Measurements from ENCODE around the gene BCAM. TPM values are rescaled to one million over a fixed set of nuclear protein-coding genes. Genes with fewer than 3 reads are reported as not detected.
"Not testable (repeated sequence)": the region's sequence is repeated elsewhere in the genome, so short reads cannot be mapped to it uniquely, and the experiment has no call there.

The BCAM gene
- total RNA-seq, 4 donors from 2014 or later, result 24.1 to 52.7 (median 36.9) TPM

- peaks cover 26% of the 10 kb centered on the region for H3K27me3 ChIP-seq
- H3K27ac ChIP-seq, result no peak overlapping the region
- H3K9me3 ChIP-seq, result no peaks in the 10 kb centered on the region
- no peaks in the 10 kb centered on the region for H3K36me3 ChIP-seq
- H3K4me1 ChIP-seq, result peaks cover 0 to 19% (median 6%) of the 10 kb centered on the region in 3 donors
- H3K4me3 ChIP-seq, result no peak overlapping the region
- WGBS, 2 donors (ENCODE audit: low coverage in 1 of 2), result 68 to 95% methylated on average over 4 of the region's 4 CpGs
- ATAC-seq, result no peak
- TF ChIP-seq EP300 (IDR thresholded peaks at IDR 0.05) (no peak), POLR2AphosphoS5 (IDR thresholded peaks at IDR 0.05) (no peak), POLR2A (IDR thresholded peaks at IDR 0.05) (no peak), CTCF (IDR thresholded peaks at IDR 0.05) (no peak)
Measured at GRCh38 chr19:44824761-44825160, 15.9 kb downstream of the BCAM start.

- not testable (repeated sequence) for ATAC-seq, H3K4me3 ChIP-seq, H3K4me1 ChIP-seq, H3K27ac ChIP-seq, H3K9me3 ChIP-seq, H3K36me3 ChIP-seq
- WGBS, 2 donors (ENCODE audit: low coverage in 1 of 2), result 65 to 71% methylated on average over 4 to 5 of the region's 6 CpGs
- H3K27me3 ChIP-seq, result peaks cover 51% of the 10 kb centered on the region
Measured at GRCh38 chr19:44832875-44833274, 24.0 kb downstream of the BCAM start.

- H3K27me3 ChIP-seq, result peaks cover 43% of the 10 kb centered on the region
- not testable (repeated sequence) for ATAC-seq, H3K4me1 ChIP-seq, H3K36me3 ChIP-seq, H3K27ac ChIP-seq, H3K9me3 ChIP-seq, H3K4me3 ChIP-seq
- WGBS, 2 donors (ENCODE audit: low coverage in 1 of 2), result 70 to 80% methylated on average over 2 to 8 of the region's 8 CpGs
Measured at GRCh38 chr19:44834399-44834798, 25.5 kb downstream of the BCAM start.

GRCh38 chr19:44839276-44839675 is 30.4 kb downstream of the BCAM start:
- TF ChIP-seq EP300 (IDR thresholded peaks at IDR 0.05) (no peak), CTCF (IDR thresholded peaks at IDR 0.05) (no peak), POLR2AphosphoS5 (IDR thresholded peaks at IDR 0.05) (no peak)
- no peak overlapping the region for H3K4me3 ChIP-seq
- no peaks in the 10 kb centered on the region for H3K36me3 ChIP-seq
- H3K27ac ChIP-seq, result no peak overlapping the region
- 83 to 90% methylated on average over 2 of the region's 2 CpGs for WGBS, 2 donors (ENCODE audit: low coverage in 1 of 2)
- H3K4me1 ChIP-seq, result peaks cover 0 to 3% (median 0%) of the 10 kb centered on the region in 3 donors
- no peaks in the 10 kb centered on the region for H3K9me3 ChIP-seq
- ATAC-seq, result no peak
- peaks cover 13% of the 10 kb centered on the region for H3K27me3 ChIP-seq

GRCh38 chr19:44840811-44841210 is 31.9 kb downstream of the BCAM start:
- Histone ChIP-seq H3K4me3 (no peak overlapping the region), H3K4me1 (peaks cover 0 to 18% (median 5%) of the 10 kb centered on the region in 3 donors), H3K27me3 (peaks cover 7% of the 10 kb centered on the region), H3K27ac (no peak overlapping the region), H3K9me3 (no peaks in the 10 kb centered on the region), H3K36me3 (no peaks in the 10 kb centered on the region)
- 58% methylated on average over 5 of the region's 7 CpGs; no CpG with 5 or more reads in 1 of the 2 donors for WGBS, 2 donors (ENCODE audit: low coverage in 1 of 2)
- no peak for ATAC-seq
- no peak for TF ChIP-seq POLR2A (IDR thresholded peaks at IDR 0.05)
- no peak for TF ChIP-seq EP300 (IDR thresholded peaks at IDR 0.05)
- TF ChIP-seq POLR2AphosphoS5 (IDR thresholded peaks at IDR 0.05), result no peak
- TF ChIP-seq CTCF (IDR thresholded peaks at IDR 0.05), result no peak

- ATAC-seq, result no peak
- Histone ChIP-seq H3K27ac (no peak overlapping the region), H3K36me3 (no peaks in the 10 kb centered on the region), H3K4me3 (no peak overlapping the region), H3K9me3 (no peaks in the 10 kb centered on the region), H3K4me1 (peaks cover 0 to 18% (median 5%) of the 10 kb centered on the region in 3 donors), H3K27me3 (peaks cover 3% of the 10 kb centered on the region)
- TF ChIP-seq CTCF (IDR thresholded peaks at IDR 0.05) (no peak), POLR2AphosphoS5 (IDR thresholded peaks at IDR 0.05) (no peak), POLR2A (IDR thresholded peaks at IDR 0.05) (no peak), EP300 (IDR thresholded peaks at IDR 0.05) (no peak)
- 77 to 88% methylated on average over 2 to 3 of the region's 3 CpGs for WGBS, 2 donors (ENCODE audit: low coverage in 1 of 2)
Measured at GRCh38 chr19:44841231-44841630, 32.3 kb downstream of the BCAM start.

All from gastroesophageal sphincter (tissue), 4 donors.